ENCODE results near the gene PTPRS.
"Not testable (repeated sequence)": the region's sequence is repeated elsewhere in the genome, so short reads cannot be mapped to it uniquely, and the experiment has no call there.

PTPRS gene

GRCh38 chr19:5340637-5341447 lies at the start of gene PTPRS:
TSS of gene PTPRS (minus strand) at chr19:5340812. CDS start at chr19:5286140, 54,672 bp downstream.
- DNase-seq = peak; percentile 48 to 66

- DNase-seq = no peak
These were observed 48.7 kb upstream of the PTPRS start for GRCh38 chr19:5389353-5389752.

GRCh38 chr19:5387472-5387871 lies 46.9 kb upstream of the PTPRS start:
- no peak for DNase-seq

GRCh38 chr19:5386841-5387240 lies 46.2 kb upstream of the PTPRS start:
- DNase-seq = no peak

GRCh38 chr19:5381197-5381596 lies 40.6 kb upstream of the PTPRS start:
- not testable (repeated sequence) for DNase-seq

- DNase-seq = no peak
These were observed 39.8 kb upstream of the PTPRS start for GRCh38 chr19:5380215-5380919.

GRCh38 chr19:5376928-5377327 lies 36.3 kb upstream of the PTPRS start:
- no peak for DNase-seq

- DNase-seq = no peak
These were observed 32.1 kb upstream of the PTPRS start for GRCh38 chr19:5372572-5373200.

GRCh38 chr19:5369962-5370367 lies 29.4 kb upstream of the PTPRS start:
- peak; percentile 65 to 67 for DNase-seq

GRCh38 chr19:5369304-5369703 lies 28.7 kb upstream of the PTPRS start:
- no peak for DNase-seq

- no peak for DNase-seq
These were observed 27.0 kb upstream of the PTPRS start for GRCh38 chr19:5367530-5368133.

- DNase-seq = no peak
These were observed 25.3 kb upstream of the PTPRS start for GRCh38 chr19:5365905-5366304.

GRCh38 chr19:5364674-5365073 lies 24.1 kb upstream of the PTPRS start:
- DNase-seq = no peak

- not testable (repeated sequence) for DNase-seq
These were observed 21.2 kb upstream of the PTPRS start for GRCh38 chr19:5361839-5362238.

GRCh38 chr19:5361407-5361806 lies 20.8 kb upstream of the PTPRS start:
- no peak for DNase-seq

- no peak for DNase-seq
These were observed 19.6 kb upstream of the PTPRS start for GRCh38 chr19:5360003-5360780.

GRCh38 chr19:5358173-5358800 lies 17.7 kb upstream of the PTPRS start:
- no peak for DNase-seq

GRCh38 chr19:5357584-5357983 lies 17.0 kb upstream of the PTPRS start:
- DNase-seq = no peak

- no peak for DNase-seq
These were observed 16.3 kb upstream of the PTPRS start for GRCh38 chr19:5356918-5357317.

- no peak for DNase-seq
These were observed 15.8 kb upstream of the PTPRS start for GRCh38 chr19:5356428-5356827.

GRCh38 chr19:5355693-5356092 lies 15.1 kb upstream of the PTPRS start:
- DNase-seq = no peak

- no peak for DNase-seq
These were observed 14.5 kb upstream of the PTPRS start for GRCh38 chr19:5355076-5355475.
